WI38 (cell line): Measurements from ENCODE around the gene GNE.

Experiments used
- H3K4me3 ChIP-seq: 2 replicates; pipeline ENCODE4 v1.5.1; 2011; ENCODE audit warnings: low read depth, mild to moderate bottlenecking, control low read depth, low read length
- TF ChIP-seq, protein P1 (sequence below): IDR thresholded peaks from 2 replicates; pipeline ENCODE4 v1.5.1; 2012; ENCODE audit warnings: low read depth, mild to moderate bottlenecking, control low read depth, low read length

Gene GNE

DNA sequence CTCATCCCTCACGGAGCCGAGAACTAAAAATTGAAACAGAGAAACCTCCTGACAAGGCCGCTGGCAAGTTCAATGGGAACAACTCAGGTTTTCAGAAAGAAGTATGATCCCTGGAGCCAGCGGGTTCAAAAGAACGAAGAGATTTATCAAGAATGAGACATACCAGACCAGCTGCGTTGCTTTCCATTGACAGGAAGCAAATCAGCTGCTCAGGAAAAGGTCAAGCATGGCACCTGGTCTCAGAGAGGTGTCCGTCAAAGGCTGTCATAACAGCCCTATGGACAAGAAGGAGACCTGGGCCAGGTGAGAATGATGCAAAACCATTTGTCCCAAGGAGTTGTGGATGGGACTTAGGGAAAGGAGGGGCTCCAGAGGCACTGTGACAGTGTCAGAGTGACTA lies 34.9 kb upstream of the GNE start:
- H3K4me3 ChIP-seq = no peak overlapping the region
- TF ChIP-seq, protein P1, sequence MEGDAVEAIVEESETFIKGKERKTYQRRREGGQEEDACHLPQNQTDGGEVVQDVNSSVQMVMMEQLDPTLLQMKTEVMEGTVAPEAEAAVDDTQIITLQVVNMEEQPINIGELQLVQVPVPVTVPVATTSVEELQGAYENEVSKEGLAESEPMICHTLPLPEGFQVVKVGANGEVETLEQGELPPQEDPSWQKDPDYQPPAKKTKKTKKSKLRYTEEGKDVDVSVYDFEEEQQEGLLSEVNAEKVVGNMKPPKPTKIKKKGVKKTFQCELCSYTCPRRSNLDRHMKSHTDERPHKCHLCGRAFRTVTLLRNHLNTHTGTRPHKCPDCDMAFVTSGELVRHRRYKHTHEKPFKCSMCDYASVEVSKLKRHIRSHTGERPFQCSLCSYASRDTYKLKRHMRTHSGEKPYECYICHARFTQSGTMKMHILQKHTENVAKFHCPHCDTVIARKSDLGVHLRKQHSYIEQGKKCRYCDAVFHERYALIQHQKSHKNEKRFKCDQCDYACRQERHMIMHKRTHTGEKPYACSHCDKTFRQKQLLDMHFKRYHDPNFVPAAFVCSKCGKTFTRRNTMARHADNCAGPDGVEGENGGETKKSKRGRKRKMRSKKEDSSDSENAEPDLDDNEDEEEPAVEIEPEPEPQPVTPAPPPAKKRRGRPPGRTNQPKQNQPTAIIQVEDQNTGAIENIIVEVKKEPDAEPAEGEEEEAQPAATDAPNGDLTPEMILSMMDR = no peak

DNA sequence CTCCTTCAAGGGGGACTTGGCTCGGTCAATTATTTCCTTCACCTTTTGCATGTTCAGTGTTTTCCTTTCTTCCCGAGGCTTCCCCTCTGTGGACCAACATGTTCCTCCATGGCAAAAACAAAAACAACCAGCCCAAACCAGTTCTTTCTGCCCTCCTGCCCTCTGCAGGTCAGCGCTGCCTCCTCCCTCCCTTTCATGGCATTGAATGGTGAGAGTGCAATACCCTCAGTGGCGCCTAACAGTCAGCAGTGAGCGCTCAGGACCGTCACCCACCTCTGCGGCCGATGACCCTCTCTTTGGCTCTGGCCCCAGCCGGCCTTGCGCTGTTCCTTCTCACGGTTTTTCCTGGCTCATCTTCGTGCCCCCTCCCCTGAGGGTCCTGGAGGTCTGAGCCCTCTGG lies 34.4 kb upstream of the GNE start:
- no peak overlapping the region for H3K4me3 ChIP-seq
- TF ChIP-seq, protein P1 = no peak

DNA sequence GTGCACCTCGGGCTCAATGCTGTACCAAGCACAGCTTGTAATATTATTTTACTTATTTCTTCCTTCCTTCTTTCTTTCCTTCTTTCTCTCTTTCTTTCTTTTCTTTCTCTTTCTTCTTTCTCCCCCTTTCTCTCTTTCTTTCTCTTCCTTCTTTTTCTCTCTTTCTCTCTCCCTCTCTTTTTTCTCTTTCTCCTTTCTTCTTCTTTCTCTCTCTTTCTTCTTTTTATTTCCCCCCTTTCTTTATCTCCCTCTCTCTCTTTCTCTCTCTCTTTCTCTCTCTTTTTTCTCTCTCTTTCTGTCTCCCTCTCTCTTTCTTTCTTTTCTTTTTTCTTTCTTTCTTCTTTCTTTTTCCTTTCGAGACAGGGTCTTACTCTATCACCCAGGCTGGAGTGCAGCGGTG lies 32.7 kb upstream of the GNE start:
- TF ChIP-seq, protein P1 = no peak
- no peak overlapping the region for H3K4me3 ChIP-seq

DNA sequence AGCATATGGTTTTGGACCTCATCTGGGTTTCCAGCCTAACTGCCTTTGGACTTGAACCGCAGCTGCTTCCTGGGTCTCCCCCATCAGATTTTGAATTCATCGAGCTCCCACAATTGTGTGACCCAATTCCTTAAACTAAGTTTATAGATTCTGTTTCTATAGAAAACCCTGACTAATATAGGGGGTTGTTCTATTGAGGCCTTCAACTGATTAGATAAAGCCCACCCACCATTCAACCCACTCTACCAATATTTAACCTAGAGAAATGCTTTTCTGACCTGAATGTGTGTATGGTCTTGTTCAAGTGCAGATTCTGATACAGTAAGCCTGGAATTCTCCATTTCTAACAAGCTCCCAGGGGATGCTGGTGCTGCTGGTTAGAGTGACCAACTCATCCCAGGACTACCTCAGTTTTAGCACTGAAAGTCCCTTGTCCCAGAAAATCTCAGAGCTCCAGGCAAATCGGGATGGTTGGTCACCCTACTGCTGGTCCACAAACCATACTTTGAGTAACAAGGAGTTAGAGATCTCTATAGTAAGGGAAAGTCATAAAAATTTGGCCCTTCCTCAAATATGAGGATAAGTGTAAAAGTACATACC lies 31.7 kb upstream of the GNE start:
- H3K4me3 ChIP-seq = no peak overlapping the region
- TF ChIP-seq, protein P1 = no peak

DNA sequence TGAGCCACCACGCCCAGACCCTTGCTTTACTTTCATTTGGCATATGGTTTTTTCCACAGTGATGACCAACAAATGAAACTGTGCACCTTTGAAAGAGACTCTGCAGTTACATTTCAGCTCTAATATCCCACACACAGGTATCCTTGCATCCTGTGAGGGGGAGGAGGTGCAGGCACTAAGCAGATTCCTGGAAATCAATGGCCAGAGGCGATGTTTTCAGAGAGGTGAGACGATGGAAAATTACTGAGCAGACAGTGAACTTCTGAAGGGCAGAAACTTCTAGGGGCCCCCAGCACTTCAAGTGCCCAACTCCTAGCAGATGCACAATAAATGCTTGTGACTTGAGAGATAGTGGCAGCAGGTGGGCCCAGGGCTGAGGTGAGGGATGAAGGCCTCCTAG lies 29.8 kb upstream of the GNE start:
- TF ChIP-seq, protein P1 = no peak
- no peak overlapping the region for H3K4me3 ChIP-seq

DNA sequence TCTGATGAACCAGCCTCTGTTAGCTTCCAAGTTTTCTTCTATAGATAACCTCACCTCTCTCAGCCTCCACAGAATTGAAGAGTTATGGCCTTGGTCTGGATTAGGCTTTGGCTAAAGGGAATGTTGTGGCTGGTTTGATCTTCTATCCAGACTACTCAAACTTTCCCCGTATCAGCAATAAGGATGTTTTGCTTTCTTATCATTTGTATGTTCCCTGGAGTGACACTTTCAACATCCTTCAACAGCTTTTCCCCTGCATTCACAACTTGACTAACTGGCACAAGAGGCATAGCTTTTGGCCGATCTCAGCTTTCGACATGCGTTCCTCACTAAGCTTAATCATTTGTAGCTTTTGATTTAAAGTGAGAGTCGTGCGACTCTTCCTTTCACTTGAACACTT lies 28.1 kb upstream of the GNE start:
- TF ChIP-seq, protein P1 = no peak
- no peak overlapping the region for H3K4me3 ChIP-seq

DNA sequence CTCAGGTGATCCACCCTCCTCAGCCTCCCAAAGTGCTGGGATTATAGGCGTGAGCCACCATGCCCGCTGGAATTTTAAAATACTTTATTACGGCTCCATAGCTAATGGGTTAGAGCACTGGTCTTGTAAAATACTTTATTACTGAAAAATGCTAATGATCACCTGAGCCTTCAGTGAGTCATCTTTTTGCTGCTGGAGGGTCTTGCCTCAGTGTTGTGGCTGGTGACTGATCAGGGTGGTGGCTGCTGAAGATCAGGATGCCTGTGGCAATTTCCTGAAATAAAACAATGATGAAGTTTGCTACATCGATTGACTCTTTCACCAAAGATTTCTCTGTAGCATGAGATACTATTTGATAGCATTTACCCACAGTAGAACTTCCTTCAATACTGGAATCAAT lies 26.0 kb upstream of the GNE start:
- H3K4me3 ChIP-seq = no peak overlapping the region
- TF ChIP-seq, protein P1 = no peak
